GM19324 (cell line): ENCODE measurements around the gene CPXM2.

Experiments used
- ATAC-seq: cut with Tn5 transposase; IDR thresholded peaks from one replicate; pipeline ENCODE4 v1.9.1; 2021; ENCODE audit warnings: mild to moderate bottlenecking, moderate library complexity; ENCODE audit not compliant: unreplicated experiment, low FRiP score

The CPXM2 gene

GRCh38 chr10:123704812-123705211, 186.8 kb downstream of the CPXM2 start:
- no peak for ATAC-seq

GRCh38 chr10:123704076-123704475, 187.5 kb downstream of the CPXM2 start:
- no peak for ATAC-seq

- ATAC-seq = no peak
These were observed 188.3 kb downstream of the CPXM2 start for GRCh38 chr10:123703195-123703790.
